Type B pancreatic cell (in vitro differentiated cells): ENCODE measurements around the gene RIOK2. TPM values are rescaled to one million over a fixed set of nuclear protein-coding genes. Genes with fewer than 3 reads are reported as not detected.

ENCODE experiments used
- DNase-seq: peaks from one replicate; pipeline ENCODE4 v3.0.0; 2021; ENCODE audit warnings: mixed read lengths; ENCODE audit not compliant: unreplicated experiment; ENCODE audit errors: extremely low spot score
- H3K27ac Mint-ChIP-seq: 2 replicates; pipeline ENCODE4 v1.8.0; 2021; ENCODE audit warnings: mild to moderate bottlenecking, mixed read lengths
- H3K27me3 Mint-ChIP-seq: 2 replicates; pipeline ENCODE4 v1.8.0; 2021; ENCODE audit warnings: mixed read lengths
- H3K36me3 Mint-ChIP-seq: 2 replicates; pipeline ENCODE4 v1.8.0; 2021; ENCODE audit warnings: mixed read lengths
- H3K4me1 Mint-ChIP-seq: one replicate; pipeline ENCODE4 v1.8.0; 2021; ENCODE audit warnings: mixed read lengths; ENCODE audit not compliant: unreplicated experiment
- H3K4me3 Mint-ChIP-seq: 2 replicates; pipeline ENCODE4 v1.8.0; 2021; ENCODE audit warnings: mild to moderate bottlenecking, mixed read lengths
- H3K9me3 Mint-ChIP-seq: 2 replicates; pipeline ENCODE4 v1.8.0; 2021; ENCODE audit warnings: mixed read lengths
- CTCF ChIP-seq: fragments of 200-600 bp; sonication (generic); conservative IDR thresholded peaks from 2 replicates; pipeline ENCODE4 v1.5.0; 2021; ENCODE audit warnings: antibody characterized with exemption, mild to moderate bottlenecking
- long read RNA-seq: library from polyadenylated mRNA; unstranded; transcript quantifications from one replicate; pipeline ENCODE4 v2.0.0, GENCODE V29; 2020
- total RNA-seq: library from RNA; stranded (reverse); gene quantifications from 2 replicates; pipeline ENCODE4 v1.2.1, GENCODE V29; 2021; ENCODE audit warnings: low replicate concordance

Gene RIOK2
- total RNA-seq: 29.5 and 35.1 TPM in 2 replicates
- long read RNA-seq, transcript RIOK2-202 (8 exons, 2,149 nt): minor isoform, 18 of 148 reads
- long read RNA-seq, transcript RIOK2-201 (10 exons, 3,922 nt): major isoform, 119 of 148 reads
- long read RNA-seq, partial matches to known transcripts: 4 of 148 reads
- long read RNA-seq, other reads (novel, unspliced or antisense): 6 of 148 reads

GRCh38 chr5:97183100-97183929 lies at the start of gene RIOK2:
RIOK2 (minus strand) TSS chr5:97183247; CDS start chr5:97183191, 56 bp downstream.
- Mint-ChIP-seq H3K9me3 (no peaks in the 10 kb centered on the region), H3K36me3 (peaks cover 18% of the 10 kb centered on the region), H3K4me1 (peaks cover 22% of the 10 kb centered on the region), H3K27ac (peak within 1 kb of the TSS; percentile 99), H3K4me3 (peak within 1 kb of the TSS; percentile 95), H3K27me3 (no peaks in the 10 kb centered on the region)
- no peak for TF ChIP-seq CTCF
- DNase-seq: peak; percentile 90

GRCh38 chr5:97231025-97231636 lies 48.1 kb upstream of the RIOK2 start:
- Mint-ChIP-seq H3K27ac (no peak overlapping the region), H3K36me3 (no peaks in the 10 kb centered on the region), H3K4me3 (no peak overlapping the region), H3K4me1 (peaks cover 22% of the 10 kb centered on the region), H3K27me3 (no peaks in the 10 kb centered on the region), H3K9me3 (no peaks in the 10 kb centered on the region)
- TF ChIP-seq CTCF: peak; percentile 92
- DNase-seq: no peak

- Mint-ChIP-seq H3K27me3 (no peaks in the 10 kb centered on the region), H3K36me3 (no peaks in the 10 kb centered on the region), H3K4me1 (peaks cover 22% of the 10 kb centered on the region), H3K27ac (peak overlapping the region; percentile 62), H3K9me3 (no peaks in the 10 kb centered on the region), H3K4me3 (no peak overlapping the region)
- no peak for TF ChIP-seq CTCF
- no peak for DNase-seq
These were observed 46.7 kb upstream of the RIOK2 start for GRCh38 chr5:97229688-97230285.

GRCh38 chr5:97229196-97229595 lies 46.1 kb upstream of the RIOK2 start:
- Mint-ChIP-seq H3K36me3 (no peaks in the 10 kb centered on the region), H3K27ac (peak overlapping the region; percentile 62), H3K4me1 (peaks cover 22% of the 10 kb centered on the region)

More at GRCh38 chr5:97229196-97229595, 46.1 kb upstream of the RIOK2 start:
- TF ChIP-seq CTCF: no peak
- DNase-seq: no peak
- Mint-ChIP-seq H3K27me3 (no peaks in the 10 kb centered on the region), H3K9me3 (no peaks in the 10 kb centered on the region), H3K4me3 (no peak overlapping the region)
